HG03280 (cell line): Measurements from ENCODE around the gene VPS16.
"Not testable (repeated sequence)": the region's sequence is repeated elsewhere in the genome, so short reads cannot be mapped to it uniquely, and the experiment has no call there.

Source experiments
- ATAC-seq: cut with Tn5 transposase; IDR thresholded peaks from one replicate; pipeline ENCODE4 v1.9.1; 2021; ENCODE audit warnings: mild to moderate bottlenecking, moderate library complexity; ENCODE audit not compliant: unreplicated experiment

Gene VPS16

GRCh38 chr20:2806351-2806701 is 34.2 kb upstream of the VPS16 start:
- ATAC-seq: no peak

GRCh38 chr20:2807019-2807418 is 33.5 kb upstream of the VPS16 start:
- no peak for ATAC-seq

- ATAC-seq: not testable (repeated sequence)
These were observed 32.6 kb upstream of the VPS16 start for GRCh38 chr20:2807929-2808328.

GRCh38 chr20:2809690-2810089 is 30.9 kb upstream of the VPS16 start:
- ATAC-seq: no peak

GRCh38 chr20:2812189-2812588 is 28.4 kb upstream of the VPS16 start:
- ATAC-seq: no peak

- ATAC-seq: no peak
These were observed 26.5 kb upstream of the VPS16 start for GRCh38 chr20:2814076-2814475.

GRCh38 chr20:2814587-2815051 is 25.9 kb upstream of the VPS16 start, which contains the start of gene C20orf141:
Gene C20orf141, plus strand, starts transcription at chr20:2814987. Its CDS starts 198 bp downstream, at chr20:2815185.
- ATAC-seq: no peak

- ATAC-seq: no peak
These were observed 25.2 kb upstream of the VPS16 start for GRCh38 chr20:2815242-2815900.

GRCh38 chr20:2816030-2816582 is 24.4 kb upstream of the VPS16 start, which contains the start of gene TMEM239:
Gene TMEM239, plus strand, starts transcription at chr20:2816364. Its CDS starts 191 bp downstream, at chr20:2816555.
- ATAC-seq: no peak

- no peak for ATAC-seq
These were observed 23.8 kb upstream of the VPS16 start for GRCh38 chr20:2816583-2817340.

GRCh38 chr20:2817341-2817726 is 23.2 kb upstream of the VPS16 start:
- no peak for ATAC-seq

- no peak for ATAC-seq
These were observed 22.5 kb upstream of the VPS16 start for GRCh38 chr20:2817891-2818595.

- ATAC-seq: no peak
These were observed 20.3 kb upstream of the VPS16 start for GRCh38 chr20:2820084-2820895.

GRCh38 chr20:2820896-2821869 is 19.4 kb upstream of the VPS16 start:
- ATAC-seq: no peak

GRCh38 chr20:2822073-2822472 is 18.5 kb upstream of the VPS16 start:
- no peak for ATAC-seq

GRCh38 chr20:2825761-2826160 is 14.8 kb upstream of the VPS16 start:
- no peak for ATAC-seq

GRCh38 chr20:2826655-2827054 is 13.9 kb upstream of the VPS16 start:
- no peak for ATAC-seq

- ATAC-seq: no peak
These were observed 11.2 kb upstream of the VPS16 start for GRCh38 chr20:2829376-2829775.

GRCh38 chr20:2831206-2831605 is 9.3 kb upstream of the VPS16 start:
- not testable (repeated sequence) for ATAC-seq
